Retinal pigment epithelial cell (primary cell): ENCODE data around the gene C1QA.

Experiments
- DNase-seq: peaks from one replicate; pipeline ENCODE4 v3.0.0-alpha.2; 2010; ENCODE audit warnings: low read depth
- H3K4me3 ChIP-seq: 2 replicates; pipeline ENCODE4 v1.5.1; 2011; ENCODE audit warnings: mild to moderate bottlenecking, low read length, control low read depth, moderate library complexity
- TF ChIP-seq, protein P1 (sequence below): conservative IDR thresholded peaks from 2 replicates; pipeline ENCODE4 v1.5.1; 2011; ENCODE audit warnings: low read depth, low read length, control low read depth, inconsistent platforms

Gene C1QA, protein sequence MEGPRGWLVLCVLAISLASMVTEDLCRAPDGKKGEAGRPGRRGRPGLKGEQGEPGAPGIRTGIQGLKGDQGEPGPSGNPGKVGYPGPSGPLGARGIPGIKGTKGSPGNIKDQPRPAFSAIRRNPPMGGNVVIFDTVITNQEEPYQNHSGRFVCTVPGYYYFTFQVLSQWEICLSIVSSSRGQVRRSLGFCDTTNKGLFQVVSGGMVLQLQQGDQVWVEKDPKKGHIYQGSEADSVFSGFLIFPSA

DNA sequence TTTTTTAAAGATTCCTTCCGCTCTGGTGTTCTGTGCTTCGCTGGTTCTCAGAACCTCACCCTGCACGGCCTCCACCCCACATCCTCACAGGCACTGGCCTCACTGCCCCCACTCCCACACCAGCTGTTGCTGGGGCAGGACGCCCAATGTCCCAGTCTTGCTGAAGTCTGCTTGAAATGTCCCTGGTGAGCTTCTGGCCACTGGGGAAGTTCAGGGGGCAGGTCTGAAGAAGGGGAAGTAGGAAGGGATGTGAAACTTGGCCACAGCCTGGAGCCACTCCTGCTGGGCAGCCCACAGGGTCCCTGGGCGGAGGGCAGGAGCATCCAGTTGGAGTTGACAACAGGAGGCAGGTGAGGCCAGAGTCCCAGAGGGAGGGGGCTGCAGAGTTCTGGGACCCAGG lies at the start of gene C1QA:
C1QA (plus strand) TSS at position 276 of the 400 bp plus-strand sequence. CDS start 989 bp downstream, outside the sequence.
- DNase-seq: no peak
- TF ChIP-seq, protein P1, sequence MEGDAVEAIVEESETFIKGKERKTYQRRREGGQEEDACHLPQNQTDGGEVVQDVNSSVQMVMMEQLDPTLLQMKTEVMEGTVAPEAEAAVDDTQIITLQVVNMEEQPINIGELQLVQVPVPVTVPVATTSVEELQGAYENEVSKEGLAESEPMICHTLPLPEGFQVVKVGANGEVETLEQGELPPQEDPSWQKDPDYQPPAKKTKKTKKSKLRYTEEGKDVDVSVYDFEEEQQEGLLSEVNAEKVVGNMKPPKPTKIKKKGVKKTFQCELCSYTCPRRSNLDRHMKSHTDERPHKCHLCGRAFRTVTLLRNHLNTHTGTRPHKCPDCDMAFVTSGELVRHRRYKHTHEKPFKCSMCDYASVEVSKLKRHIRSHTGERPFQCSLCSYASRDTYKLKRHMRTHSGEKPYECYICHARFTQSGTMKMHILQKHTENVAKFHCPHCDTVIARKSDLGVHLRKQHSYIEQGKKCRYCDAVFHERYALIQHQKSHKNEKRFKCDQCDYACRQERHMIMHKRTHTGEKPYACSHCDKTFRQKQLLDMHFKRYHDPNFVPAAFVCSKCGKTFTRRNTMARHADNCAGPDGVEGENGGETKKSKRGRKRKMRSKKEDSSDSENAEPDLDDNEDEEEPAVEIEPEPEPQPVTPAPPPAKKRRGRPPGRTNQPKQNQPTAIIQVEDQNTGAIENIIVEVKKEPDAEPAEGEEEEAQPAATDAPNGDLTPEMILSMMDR: no peak
- H3K4me3 ChIP-seq: no peak within 1 kb of the TSS

DNA sequence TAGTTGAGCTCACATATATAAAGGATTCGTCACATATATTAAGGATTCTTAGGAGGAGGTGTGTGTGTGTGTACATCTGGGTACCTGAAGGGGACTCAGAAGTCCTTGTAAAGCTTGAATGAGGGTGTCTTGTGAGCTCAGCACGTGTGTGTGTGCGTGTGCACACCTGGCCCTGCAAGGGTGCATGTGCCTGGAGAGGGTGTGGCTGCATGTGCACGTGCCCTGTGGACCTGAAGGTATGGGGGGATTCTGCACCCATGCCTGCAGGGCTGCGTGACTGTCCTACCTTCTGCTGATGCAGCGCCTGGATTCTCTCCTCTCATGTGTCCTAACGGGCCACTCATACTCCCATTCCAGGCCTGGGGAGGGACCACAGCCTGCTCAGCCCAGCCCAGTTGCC lies 49.2 kb upstream of the C1QA start:
- TF ChIP-seq, protein P1: no peak
- no peak overlapping the region for H3K4me3 ChIP-seq
- DNase-seq: no peak

DNA sequence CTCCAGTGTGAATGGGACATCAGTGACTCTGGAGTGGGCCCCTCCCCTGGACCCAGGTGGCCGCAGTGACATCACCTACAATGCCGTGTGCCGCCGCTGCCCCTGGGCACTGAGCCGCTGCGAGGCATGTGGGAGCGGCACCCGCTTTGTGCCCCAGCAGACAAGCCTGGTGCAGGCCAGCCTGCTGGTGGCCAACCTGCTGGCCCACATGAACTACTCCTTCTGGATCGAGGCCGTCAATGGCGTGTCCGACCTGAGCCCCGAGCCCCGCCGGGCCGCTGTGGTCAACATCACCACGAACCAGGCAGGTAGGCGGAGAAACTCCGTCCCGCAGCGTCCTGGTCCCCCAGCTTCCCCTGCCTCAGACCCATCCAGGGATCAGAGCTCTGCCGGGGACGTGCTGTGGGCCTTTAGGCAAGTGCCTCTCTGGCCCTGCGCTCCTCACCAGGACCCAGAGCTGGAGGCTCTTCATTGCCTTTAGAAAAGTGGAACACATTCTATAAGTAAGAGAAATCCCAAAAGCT lies 47.5 kb upstream of the C1QA start:
- DNase-seq: no peak
- H3K4me3 ChIP-seq: no peak overlapping the region
- TF ChIP-seq, protein P1: no peak

DNA sequence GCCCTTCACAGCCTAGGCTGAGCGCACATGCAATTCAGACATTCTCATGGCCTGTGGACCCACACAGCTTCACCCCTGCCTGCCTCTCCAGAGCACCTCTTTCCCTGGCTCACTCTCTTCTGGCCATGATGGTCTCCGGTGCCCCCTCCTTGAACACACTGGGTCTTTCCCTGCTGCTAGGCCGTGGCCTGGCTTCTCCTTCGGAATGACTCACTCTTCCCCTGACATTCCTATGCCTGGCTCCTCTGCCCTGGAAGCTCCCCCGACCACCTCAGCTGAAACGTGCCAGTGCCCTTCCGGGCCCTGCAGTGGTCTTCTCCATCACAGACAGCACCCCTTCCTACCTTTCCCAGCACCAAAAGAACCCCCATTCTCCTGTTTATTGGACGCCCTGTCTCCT lies 44.9 kb upstream of the C1QA start:
- TF ChIP-seq, protein P1: no peak
- H3K4me3 ChIP-seq: no peak overlapping the region
- DNase-seq: no peak

DNA sequence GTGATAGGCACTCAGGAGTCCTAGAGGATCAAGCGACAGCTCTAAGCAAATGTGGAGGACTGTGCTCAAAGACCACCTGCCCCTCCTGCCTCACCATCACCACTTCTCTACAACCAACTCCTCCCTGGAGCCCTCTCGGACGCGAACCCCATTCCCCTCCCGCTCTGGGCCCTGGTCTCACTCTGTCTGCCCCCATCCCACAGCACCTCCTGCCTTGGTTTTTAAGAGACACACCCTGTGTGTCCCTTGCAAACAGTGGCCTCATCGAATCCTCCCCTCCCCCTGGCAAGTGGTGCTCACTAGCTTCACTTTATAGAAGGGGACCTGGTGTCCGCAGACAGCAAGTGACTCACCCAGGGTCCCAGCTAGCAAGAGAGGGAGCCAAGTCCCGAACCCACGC lies 44.4 kb upstream of the C1QA start:
- TF ChIP-seq, protein P1: no peak
- no peak overlapping the region for H3K4me3 ChIP-seq
- DNase-seq: no peak

DNA sequence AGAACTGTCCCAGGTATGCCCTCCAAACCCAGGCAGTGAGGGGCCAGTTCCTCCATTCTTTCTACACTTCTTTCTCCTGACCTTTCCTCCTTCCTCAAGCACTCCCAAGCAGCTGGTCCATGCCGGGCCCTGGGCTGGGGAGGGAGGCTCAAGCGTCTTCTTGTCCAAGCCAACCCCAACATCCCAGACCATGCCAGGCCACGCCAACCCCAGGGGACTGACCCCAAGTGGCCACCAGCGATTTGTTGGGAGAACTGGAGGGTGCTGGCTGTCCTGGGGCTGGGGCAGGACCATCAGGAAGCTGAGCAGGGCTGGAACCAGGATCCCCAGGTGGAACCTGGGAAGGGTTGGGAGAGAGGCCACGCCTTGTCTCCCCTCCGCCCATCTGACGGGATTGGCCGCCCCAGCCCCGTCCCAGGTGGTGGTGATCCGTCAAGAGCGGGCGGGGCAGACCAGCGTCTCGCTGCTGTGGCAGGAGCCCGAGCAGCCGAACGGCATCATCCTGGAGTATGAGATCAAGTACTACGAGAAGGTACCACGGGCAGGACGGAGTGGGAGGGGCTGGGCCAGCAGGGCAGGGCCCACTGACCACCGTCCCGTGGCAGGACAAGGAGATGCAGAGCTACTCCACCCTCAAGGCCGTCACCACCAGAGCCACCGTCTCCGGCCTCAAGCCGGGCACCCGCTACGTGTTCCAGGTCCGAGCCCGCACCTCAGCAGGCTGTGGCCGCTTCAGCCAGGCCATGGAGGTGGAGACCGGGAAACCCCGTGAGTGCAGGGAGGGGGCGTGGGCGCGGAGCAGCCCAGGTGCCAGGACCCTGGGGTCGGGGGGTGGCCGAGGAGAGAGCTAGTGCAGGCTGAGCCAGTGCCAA lies 43.3 kb upstream of the C1QA start:
- TF ChIP-seq, protein P1: no peak
- no peak overlapping the region for H3K4me3 ChIP-seq
- no peak for DNase-seq
